Occipital lobe (tissue), 2 donors: ENCODE results near the gene NUDT3. TPM values are rescaled to one million over a fixed set of nuclear protein-coding genes. Genes with fewer than 3 reads are reported as not detected.
"Not testable (repeated sequence)": the region's sequence is repeated elsewhere in the genome, so short reads cannot be mapped to it uniquely, and the experiment has no call there.

Experiments used
- DNase-seq: peaks from one replicate; lab custom pipeline; 2025; lab: John Stamatoyannopoulos, UW
- total RNA-seq: library from RNA; depleted of rRNA; stranded (reverse); fragments of >200 nt; gene quantifications from one replicate; pipeline ENCODE4 v1.2.3, GENCODE V29; 2014

Gene NUDT3
- total RNA-seq, 1 donor from 2014 or later = 116 TPM

GRCh38 chr6:34288581-34288980 lies 103.9 kb downstream of the NUDT3 start:
- DNase-seq = no peak

- no peak for DNase-seq
Observed at GRCh38 chr6:34285448-34286164, 106.9 kb downstream of the NUDT3 start.

- no peak for DNase-seq
Observed at GRCh38 chr6:34284563-34285447, 107.7 kb downstream of the NUDT3 start.

- no peak for DNase-seq
Observed at GRCh38 chr6:34281702-34282334, 110.7 kb downstream of the NUDT3 start.

GRCh38 chr6:34280216-34280615 lies 112.3 kb downstream of the NUDT3 start:
- no peak for DNase-seq

- DNase-seq = no peak
Observed at GRCh38 chr6:34278833-34279232, 113.6 kb downstream of the NUDT3 start.

- DNase-seq = no peak
Observed at GRCh38 chr6:34277763-34278112, 114.7 kb downstream of the NUDT3 start.

GRCh38 chr6:34276881-34277762 lies 115.3 kb downstream of the NUDT3 start:
- no peak for DNase-seq

GRCh38 chr6:34276191-34276590 lies 116.3 kb downstream of the NUDT3 start:
- DNase-seq = no peak

- DNase-seq = no peak
Observed at GRCh38 chr6:34275128-34275804, 117.2 kb downstream of the NUDT3 start.

GRCh38 chr6:34274129-34274528 lies 118.3 kb downstream of the NUDT3 start:
- DNase-seq = no peak

GRCh38 chr6:34273242-34273805 lies 119.1 kb downstream of the NUDT3 start:
- no peak for DNase-seq

- DNase-seq = no peak
Observed at GRCh38 chr6:34272013-34272926, 120.2 kb downstream of the NUDT3 start.

- not testable (repeated sequence) for DNase-seq
Observed at GRCh38 chr6:34269658-34270341, 122.7 kb downstream of the NUDT3 start.

- not testable (repeated sequence) for DNase-seq
Observed at GRCh38 chr6:34269132-34269531, 123.3 kb downstream of the NUDT3 start.

- no peak for DNase-seq
Observed at GRCh38 chr6:34267746-34268145, 124.7 kb downstream of the NUDT3 start.

GRCh38 chr6:34263484-34263883 lies 129.0 kb downstream of the NUDT3 start:
- DNase-seq = not testable (repeated sequence)

- DNase-seq = no peak
Observed at GRCh38 chr6:34260576-34261267, 131.7 kb downstream of the NUDT3 start.
